HG03196 (cell line): ENCODE data around the gene BAZ1B.
"Not testable (repeated sequence)": the region's sequence is repeated elsewhere in the genome, so short reads cannot be mapped to it uniquely, and the experiment has no call there.

Experiments used
- ATAC-seq: cut with Tn5 transposase; IDR thresholded peaks from one replicate; pipeline ENCODE4 v1.9.1; 2021; ENCODE audit not compliant: unreplicated experiment

The BAZ1B gene

DNA sequence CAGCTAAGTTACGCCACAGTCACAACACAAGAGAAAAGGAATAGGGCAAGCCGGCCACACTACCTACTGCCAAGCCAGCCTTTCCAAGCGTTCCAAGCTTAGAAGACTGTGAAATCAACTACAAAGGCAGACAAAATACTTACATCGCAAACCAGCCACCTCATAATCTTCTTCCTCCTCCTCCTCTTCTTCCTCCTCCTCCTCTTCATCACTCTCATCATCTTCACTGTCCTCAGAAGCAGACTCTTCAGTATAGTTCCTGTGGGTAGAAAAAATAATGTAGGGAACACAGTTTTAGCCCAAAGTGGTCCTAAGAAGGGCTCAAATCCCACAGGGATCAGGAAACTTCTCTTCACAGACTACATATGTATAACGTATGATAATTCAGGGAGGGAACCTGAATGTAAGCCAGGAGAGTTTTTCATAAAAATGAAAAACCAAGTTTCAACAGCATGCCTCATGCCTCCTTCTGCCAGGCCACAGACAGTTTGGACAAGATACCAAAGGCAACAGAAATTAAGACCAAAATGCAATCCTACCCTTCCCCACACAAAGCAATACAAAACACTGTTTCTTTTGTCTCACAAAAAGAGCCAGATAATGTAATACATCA is 74.9 kb downstream of the BAZ1B start:
- ATAC-seq: no peak

DNA sequence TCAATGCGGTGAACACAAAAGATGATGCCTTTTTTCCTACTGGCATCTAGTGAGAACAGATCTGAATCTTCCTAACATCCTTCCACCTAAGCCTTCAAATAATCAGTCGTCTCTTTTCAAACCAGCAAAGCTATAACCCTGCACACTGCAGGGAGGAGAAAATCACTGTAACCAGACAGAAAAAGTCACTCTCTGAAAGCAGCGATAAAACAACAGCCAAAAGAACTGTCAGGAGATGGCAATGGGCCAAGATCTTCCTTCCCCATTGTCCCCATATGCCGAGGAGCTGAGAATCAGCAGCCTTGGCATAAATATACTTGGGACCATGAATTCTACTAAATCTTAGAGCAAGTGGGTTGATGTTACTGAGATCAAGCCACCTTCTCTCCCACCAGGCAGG is 75.4 kb downstream of the BAZ1B start:
- no peak for ATAC-seq

DNA sequence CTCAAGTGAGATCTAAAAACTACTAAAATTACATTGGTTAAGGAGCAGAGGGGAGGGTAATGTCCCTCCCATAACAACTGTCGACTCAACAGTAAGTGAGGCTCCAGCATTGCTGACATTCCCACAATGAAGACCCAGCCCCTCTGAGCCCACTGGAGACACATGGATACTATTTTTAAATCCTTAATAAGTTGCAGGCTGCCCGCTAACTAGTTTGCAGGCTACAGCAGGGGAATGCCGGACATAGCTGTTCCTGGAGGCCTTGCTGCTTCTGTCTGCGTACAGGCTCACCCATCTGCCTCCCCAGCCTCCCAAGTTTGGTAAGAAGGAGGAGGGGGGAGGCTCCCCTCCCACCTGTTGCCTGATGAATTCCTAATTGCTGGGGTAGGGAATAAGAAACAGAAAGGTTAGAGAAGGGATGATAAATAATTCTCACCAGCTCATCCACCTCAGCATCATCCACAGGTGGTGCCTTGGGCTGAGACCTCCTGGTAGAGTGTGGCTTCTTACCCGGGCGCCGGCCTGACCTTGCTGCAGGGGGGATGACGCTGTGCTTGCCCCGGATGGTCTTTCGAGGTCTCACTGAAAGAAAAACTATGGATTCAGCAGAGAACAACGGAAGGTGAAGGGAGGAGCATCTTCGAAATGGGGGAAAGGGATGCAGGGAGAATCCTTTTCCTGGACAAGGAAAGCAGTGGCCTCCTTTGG is 78.4 kb downstream of the BAZ1B start:
- ATAC-seq: no peak

DNA sequence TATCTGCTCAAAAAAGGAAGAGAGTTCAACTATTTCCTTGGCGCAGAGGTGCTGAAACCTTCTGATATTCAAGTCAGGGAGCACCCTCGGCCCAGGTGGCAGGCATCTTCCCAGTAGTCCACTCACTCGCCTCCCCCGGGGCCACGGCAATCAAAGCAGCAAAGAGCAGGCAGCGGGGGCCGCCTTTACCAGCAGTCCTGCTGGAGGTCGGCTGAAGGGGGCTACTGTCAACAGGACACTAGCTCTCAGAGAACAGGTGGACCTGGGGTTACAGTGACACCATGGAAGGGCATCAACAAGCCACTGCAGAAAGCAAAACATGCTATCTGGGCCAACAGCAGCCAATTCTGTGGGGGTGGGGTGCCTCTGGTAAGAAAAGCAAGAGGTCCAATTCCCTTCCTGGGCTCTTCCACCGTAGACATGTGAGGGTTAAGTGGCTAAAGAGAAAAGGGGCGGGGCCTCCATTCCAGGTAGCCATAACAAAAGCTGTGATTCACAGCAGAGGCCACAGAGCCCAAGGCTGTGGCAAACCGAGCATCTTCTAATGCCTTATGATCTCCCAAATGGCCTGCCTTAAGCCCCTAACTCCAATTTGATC is 79.1 kb downstream of the BAZ1B start:
- ATAC-seq: no peak

DNA sequence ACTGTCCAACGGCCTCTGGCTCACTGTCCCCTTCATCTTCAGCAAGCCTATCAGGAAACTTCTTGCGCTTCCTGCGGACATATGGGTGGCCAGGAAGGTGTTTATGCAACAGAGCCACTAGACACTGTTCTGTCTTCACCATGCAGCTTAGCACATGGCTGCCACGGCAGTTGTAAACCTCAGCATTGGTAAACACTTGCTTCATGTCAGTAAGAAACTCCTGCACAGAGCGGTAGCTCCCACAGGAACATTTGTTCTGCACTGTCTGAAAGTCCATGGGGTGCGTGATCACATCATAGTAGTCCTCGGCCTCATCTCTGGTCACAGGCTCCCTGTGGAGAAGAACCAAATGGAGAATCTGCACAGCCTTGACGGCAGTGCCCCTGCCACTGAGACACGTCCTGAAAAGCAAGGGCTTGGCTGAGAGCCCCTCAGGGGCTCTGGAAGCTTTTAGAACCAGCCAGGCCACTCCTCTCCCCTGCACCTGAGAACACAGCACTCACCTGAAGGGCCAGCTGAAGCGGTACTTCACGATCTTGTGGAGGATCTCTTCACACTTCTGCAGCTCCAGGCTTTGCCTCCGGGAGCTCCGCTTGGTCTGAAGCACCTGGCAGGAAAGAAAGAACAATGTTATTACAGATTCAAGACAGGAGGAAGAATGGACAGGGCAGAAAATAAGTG is 79.7 kb downstream of the BAZ1B start:
- no peak for ATAC-seq

DNA sequence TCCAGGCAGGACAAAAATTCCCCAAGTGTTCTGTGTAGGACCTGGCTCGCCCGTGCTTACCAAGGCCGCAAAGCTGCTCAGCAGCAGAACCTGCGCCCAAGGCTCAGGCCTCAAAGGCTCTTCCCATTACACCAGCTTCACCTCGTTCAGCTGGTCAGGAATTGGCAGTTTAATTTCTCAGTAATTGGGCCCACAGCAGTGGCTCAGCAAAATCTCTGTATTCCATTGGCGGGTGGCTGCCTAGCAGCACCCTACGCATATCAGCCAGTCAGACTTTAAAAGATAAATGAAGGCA is 82.7 kb downstream of the BAZ1B start:
- ATAC-seq: no peak

DNA sequence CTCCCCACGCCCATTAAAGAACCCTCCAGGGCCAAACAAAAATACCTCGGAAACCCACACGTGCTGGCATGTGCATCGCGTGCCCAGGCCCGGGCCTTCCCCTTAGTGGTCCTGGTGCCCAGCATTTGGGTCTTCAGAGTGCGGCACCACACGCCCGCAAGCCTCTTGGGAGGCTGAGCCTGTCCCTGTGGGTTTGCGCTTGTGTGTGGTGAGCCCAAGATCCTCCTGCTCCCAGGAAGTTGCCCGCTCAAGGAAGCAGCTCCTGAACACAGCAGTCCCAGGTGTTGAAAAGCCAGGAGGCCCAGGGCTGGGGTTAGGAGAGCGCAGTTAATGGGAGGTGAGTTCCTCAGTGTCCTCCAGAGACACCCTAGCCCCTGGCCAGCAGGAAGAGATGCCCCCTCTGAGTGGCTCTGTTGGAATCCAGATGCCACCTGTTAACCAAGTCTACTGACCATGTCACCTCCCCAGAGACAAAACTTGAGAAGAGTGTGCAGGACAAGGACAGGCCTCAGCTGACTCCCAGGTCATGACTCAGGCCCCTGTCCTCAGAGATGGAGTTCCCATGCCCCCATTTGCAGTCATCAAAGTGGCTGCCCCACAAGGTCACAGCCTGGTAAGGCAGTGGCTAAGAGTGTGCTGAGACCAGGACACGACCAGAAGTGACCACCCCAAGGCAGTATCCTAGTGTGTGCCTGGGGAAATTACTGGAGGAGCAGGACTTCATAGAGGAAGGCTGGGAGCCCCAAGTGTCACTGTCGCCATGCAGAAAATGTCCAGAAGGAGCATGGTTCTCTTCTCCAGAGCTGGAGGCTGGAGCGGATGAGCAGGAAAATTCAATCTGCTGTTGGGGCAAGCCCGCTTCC is 83.3 kb downstream of the BAZ1B start:
- ATAC-seq: no peak

DNA sequence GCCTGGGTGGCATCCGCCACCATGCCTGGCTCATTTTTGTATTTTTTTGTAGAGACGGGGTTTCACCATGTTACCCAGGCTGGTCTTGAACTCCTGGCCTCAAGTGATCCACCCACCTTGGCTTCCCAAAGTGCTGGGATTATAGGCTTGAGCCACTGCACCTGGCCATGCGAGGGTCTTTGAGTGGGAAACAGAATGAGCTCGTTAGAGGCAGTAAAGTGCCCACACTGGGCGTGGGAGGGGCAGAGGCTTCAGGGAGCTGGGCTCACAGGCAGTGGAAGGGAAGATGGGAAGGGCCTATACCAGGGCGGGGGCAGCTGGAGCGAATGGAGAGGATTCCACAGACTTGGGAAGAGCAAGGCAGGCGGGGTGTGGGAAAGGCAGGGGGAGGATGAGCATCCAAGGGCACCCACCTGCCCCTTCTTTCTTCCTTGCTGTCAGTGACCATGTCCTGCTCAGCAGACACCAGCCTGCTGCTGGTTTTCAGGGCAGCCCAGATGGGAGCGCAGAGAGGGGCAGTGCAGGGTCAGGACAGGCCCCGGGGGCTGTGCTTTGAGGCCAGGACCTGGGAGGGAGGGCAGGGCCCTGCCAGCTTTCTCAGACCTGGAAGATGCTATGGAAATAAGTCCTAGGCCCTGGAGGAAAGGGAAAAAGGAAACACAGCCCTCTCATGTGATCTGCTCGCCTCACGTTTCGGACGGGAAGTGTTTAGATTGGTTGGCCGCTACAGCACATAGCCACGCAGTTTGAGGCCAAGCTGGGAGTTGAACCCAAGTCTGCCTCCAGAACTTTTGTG is 84.3 kb downstream of the BAZ1B start:
- no peak for ATAC-seq

DNA sequence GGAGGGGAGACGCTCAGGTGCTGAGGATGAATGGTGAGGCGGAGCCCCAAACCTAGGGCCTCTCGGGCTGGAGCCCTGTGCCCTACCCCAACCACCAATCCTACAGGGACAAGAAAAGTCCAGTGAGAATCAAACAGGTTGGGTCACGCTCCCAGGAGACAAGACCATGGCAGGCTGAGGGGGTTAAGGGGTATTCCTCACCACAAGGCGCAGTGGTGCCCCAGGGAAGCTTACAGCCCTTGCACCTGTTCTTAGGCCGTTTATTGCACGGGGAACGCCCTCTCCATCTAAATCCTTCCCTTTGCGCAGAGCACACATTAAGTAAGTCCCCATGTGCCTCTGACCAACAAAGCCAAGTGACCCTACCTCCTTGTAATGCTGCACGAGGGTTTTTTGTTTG is 85.0 kb downstream of the BAZ1B start:
- no peak for ATAC-seq

DNA sequence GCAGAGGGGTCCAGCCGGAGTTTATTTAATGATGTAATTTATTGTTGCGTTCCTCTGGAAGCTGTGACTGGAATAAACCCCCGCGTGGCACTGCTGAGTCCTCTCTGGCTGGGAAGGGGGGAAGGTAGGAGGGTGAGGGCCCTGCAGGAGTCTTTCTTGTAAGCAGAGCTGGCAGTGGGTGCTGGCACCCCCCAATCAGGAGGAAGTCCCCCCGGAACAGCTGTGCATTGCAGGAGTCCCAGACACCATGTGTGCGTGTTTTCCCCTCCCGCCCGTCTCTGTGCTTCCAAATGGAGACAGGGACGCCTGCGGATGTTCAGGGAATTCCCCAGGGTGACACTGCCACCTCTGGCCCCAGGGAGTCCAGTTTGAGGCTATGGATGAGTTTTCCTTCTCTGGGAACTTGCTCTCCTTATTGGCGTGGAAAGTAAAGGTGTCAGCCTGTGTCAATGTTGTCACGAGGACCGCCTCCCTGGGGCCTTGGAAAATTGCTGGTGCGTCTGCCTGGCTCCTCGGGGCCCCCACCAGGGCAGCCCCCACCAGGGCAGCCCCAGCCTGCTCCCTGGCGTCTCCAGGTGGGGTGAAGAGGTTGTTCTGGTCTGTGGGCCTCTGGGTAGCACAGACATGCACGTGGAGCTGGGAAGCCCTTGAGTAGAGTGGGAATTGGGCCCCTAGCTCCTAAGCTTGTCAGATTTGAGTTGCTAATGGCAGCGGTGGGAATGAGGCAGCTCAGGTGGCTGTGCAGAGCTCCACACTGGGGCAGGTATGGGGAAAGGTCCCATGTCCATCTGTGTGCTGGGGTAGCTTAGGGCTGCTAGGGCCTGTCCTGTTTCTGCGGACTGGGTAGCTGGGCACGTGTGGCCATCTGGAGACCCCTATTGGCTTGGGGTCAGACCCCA is 85.8 kb downstream of the BAZ1B start:
- no peak for ATAC-seq

DNA sequence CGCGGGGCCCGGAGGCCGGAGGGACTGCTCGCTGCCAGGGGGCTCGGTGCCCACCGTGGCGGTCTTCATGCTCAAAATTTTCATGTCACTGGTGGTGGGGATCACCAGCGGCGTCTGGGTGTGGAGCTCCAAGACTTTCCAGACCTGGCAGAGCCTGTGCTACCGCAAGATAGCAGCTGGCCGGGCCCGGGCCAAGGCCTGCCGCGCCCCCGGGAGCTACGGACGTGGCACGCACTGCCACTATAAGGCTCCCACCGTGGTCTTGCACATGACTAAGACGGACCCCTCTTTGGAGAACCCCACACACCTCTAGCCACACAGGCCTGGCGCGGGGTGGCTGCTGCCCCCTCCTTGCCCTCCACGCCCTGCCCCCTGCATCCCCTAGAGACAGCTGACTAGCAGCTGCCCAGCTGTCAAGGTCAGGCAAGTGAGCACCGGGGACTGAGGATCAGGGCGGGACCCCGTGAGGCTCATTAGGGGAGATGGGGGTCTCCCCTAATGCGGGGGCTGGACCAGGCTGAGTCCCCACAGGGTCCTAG is 86.6 kb downstream of the BAZ1B start:
- ATAC-seq: no peak

DNA sequence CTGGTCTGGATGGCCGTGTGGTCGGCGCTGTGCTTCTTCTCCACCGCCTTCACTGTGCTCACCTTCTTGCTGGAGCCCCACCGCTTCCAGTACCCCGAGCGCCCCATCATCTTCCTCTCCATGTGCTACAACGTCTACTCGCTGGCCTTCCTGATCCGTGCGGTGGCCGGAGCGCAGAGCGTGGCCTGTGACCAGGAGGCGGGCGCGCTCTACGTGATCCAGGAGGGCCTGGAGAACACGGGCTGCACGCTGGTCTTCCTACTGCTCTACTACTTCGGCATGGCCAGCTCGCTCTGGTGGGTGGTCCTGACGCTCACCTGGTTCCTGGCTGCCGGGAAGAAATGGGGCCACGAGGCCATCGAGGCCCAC is 87.4 kb downstream of the BAZ1B start:
- ATAC-seq: no peak

DNA sequence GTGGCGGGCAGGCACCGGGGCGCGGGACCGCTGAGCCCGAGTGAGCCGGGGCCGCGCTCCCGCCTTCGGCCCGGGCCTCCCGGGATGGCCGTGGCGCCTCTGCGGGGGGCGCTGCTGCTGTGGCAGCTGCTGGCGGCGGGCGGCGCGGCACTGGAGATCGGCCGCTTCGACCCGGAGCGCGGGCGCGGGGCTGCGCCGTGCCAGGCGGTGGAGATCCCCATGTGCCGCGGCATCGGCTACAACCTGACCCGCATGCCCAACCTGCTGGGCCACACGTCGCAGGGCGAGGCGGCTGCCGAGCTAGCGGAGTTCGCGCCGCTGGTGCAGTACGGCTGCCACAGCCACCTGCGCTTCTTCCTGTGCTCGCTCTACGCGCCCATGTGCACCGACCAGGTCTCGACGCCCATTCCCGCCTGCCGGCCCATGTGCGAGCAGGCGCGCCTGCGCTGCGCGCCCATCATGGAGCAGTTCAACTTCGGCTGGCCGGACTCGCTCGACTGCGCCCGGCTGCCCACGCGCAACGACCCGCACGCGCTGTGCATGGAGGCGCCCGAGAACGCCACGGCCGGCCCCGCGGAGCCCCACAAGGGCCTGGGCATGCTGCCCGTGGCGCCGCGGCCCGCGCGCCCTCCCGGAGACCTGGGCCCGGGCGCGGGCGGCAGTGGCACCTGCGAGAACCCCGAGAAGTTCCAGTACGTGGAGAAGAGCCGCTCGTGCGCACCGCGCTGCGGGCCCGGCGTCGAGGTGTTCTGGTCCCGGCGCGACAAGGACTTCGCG is 88.0 kb downstream of the BAZ1B start:
- ATAC-seq: no peak

DNA sequence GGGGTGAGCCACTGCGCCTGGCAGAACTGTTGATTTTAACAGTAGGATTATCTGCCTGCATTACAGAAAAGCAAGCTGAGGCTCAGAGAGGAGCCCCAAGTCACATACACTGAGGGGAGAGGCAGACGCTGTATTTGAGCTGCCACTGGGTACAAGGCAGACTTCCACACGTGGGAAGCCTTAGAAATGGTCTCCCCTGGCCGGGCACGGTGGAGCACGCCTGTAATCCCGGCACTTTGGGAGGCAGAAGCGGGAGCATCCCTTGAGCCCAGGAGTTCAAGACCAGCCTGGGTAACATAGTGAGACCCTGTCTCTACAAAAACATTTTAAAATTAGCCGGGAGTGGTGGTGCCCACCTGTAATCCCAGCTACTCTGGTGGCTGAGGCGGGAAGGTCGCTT is 89.4 kb downstream of the BAZ1B start:
- ATAC-seq: no peak

DNA sequence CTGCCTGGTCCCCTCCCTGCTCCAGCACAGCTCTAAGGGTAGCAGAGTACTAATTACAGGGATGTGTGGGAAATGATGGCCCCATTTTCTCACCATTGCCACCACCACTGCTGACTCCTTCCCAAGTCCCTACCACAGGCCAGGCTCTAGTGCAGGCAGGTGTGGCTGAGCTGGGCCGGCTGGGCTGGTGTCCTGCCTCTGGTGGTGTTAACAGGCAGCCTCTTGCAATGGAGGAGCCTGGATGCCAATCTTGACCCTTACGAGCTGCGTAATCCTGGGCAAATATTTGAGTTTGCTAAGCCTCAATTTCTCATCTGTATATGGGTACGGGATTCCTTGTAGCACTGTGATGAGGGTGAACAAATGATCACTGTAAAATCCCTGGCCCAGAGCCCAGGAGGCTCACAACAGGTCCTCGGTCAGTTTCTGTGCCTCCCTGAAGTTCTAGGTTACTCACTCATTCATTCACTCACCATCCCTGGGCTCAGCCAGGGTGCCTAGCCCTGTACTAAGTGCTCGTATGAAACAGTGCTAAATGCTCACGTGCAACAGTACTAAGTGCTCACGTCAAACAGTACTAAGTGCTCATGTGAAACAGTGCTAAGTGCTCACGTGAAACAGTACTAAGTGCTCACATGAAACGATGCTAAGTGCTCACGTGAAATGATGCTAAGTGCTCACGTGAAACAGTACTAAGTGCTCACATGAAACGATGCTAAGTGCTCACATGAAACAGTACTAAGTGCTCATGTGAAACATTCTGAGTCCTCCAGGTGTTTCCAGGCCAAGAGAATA is 90.9 kb downstream of the BAZ1B start:
- ATAC-seq: no peak

DNA sequence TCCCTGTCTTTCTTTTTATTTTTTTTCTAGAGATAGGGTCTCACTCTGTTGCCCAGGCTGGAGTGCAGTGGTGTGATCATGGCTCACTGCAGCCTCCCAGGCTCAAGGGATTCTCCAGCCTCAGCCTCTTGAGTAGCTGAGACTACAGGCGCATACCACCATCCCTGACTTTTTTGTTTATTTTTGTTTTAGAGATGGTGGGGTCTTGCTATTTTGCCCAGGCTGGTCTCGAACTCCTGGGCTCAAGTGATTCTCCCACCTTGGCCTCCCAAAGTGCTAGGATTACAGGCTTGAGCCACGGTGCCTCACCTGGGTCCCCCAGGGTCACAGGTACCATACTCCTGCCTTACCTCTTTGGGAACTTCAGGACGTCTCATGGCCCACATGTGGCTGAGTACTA is 91.6 kb downstream of the BAZ1B start:
- not testable (repeated sequence) for ATAC-seq

DNA sequence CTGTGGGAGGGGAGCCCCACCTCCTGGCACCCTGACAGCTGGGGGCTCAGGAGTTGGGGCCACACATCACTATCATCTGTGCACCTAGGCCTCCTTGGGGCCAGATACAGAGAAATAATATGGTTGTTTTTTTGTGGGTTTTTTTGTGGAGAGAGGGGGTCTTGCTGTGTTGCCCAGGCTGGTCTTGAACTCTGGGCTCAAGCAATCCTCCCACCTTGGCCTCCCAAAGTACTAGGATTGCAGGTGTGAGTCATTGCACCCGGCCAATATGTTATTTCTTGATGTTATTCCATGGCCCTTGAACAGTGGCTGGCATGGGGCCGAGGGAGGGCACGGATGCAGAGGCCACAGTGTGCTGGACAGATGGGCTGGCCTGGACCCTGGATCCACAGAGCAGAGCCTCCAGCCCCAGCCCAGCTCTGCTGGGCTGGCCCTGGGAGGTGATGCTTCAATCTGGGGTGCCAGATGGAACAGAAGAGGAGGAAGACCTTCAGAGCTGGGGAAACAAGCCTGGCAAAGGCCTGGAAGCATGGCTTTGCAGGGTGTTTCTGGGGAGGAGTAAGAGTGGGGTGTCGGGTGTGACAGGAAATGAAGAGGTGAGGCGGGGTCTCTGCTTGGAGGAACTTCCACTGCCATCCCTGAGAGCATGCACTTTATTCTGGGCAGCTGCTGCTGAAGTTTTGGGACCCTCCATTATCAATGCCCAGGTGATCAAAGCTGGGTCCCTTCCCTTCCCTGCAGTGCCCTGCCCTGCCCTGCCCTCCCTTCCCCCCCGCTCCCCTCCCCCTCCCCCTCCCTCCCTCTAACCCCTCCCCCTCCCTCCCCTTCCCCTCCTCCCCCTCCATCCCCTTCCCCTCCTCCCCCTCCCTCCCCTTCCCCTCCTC is 92.2 kb downstream of the BAZ1B start:
- ATAC-seq: no peak
